H9 (cell line): Measurements from ENCODE around the gene CHTF8. TPM values are rescaled to one million over a fixed set of nuclear protein-coding genes. Genes with fewer than 3 reads are reported as not detected.

ENCODE experiments used
- DNase-seq: peaks from one replicate; pipeline ENCODE4 v3.0.0-alpha.2; 2017
- H2AFZ ChIP-seq: one replicate; pipeline ENCODE4 v1.6.1; 2013; ENCODE audit warnings: mild to moderate bottlenecking, low read length, control low read depth, moderate library complexity
- H2AK5ac ChIP-seq: 2 replicates; pipeline ENCODE4 v1.6.1; 2013; ENCODE audit warnings: low read length, control low read depth, mixed read lengths; ENCODE audit not compliant: insufficient read length
- H2BK120ac ChIP-seq: one replicate; pipeline ENCODE4 v1.6.1; 2013; ENCODE audit warnings: low read depth, mild to moderate bottlenecking, low read length, control low read depth, inconsistent platforms; ENCODE audit not compliant: poor library complexity, severe bottlenecking
- H2BK12ac ChIP-seq: 2 replicates; pipeline ENCODE4 v1.6.1; 2013; ENCODE audit warnings: low read length, control low read depth, mixed read lengths, low read depth; ENCODE audit not compliant: insufficient read length
- H2BK15ac ChIP-seq: 2 replicates; pipeline ENCODE4 v1.6.1; 2013; ENCODE audit warnings: low read depth, low read length, control low read depth
- H2BK20ac ChIP-seq: one replicate; pipeline ENCODE4 v1.6.1; 2013; ENCODE audit warnings: low read depth, mild to moderate bottlenecking, low read length, control low read depth, inconsistent platforms; ENCODE audit not compliant: poor library complexity, severe bottlenecking
- H2BK5ac ChIP-seq: 2 replicates; pipeline ENCODE4 v1.6.1; 2013; ENCODE audit warnings: low read length, control low read depth, mixed read lengths; ENCODE audit not compliant: insufficient read length
- H3K14ac ChIP-seq: 2 replicates; pipeline ENCODE4 v1.6.1; 2013; ENCODE audit warnings: low read length, control low read depth; ENCODE audit not compliant: insufficient read depth
- H3K18ac ChIP-seq: 2 replicates; pipeline ENCODE4 v1.6.1; 2013; ENCODE audit warnings: low read depth, mild to moderate bottlenecking, mixed read lengths, low read length, control low read depth; ENCODE audit not compliant: insufficient read length
- H3K23ac ChIP-seq: 2 replicates; pipeline ENCODE4 v1.6.1; 2013; ENCODE audit warnings: low read length, control low read depth, mixed read lengths, low read depth; ENCODE audit not compliant: insufficient read length
- H3K23me2 ChIP-seq: 2 replicates; pipeline ENCODE4 v1.6.1; 2013; ENCODE audit warnings: low read depth, mild to moderate bottlenecking, mixed read lengths, low read length, control low read depth; ENCODE audit not compliant: insufficient read length, poor library complexity, severe bottlenecking
- H3K27ac ChIP-seq: 2 replicates; pipeline ENCODE4 v1.5.1; 2013; ENCODE audit warnings: low read length, control low read depth, mixed read lengths, low read depth; ENCODE audit not compliant: insufficient read length
- H3K27me3 ChIP-seq: 2 replicates; pipeline ENCODE4 v1.6.1; 2013; ENCODE audit warnings: low read length, control low read depth, inconsistent platforms; ENCODE audit not compliant: insufficient read depth
- H3K4ac ChIP-seq: 2 replicates; pipeline ENCODE4 v1.6.1; 2013; ENCODE audit warnings: low read depth, mild to moderate bottlenecking, control low read depth, inconsistent platforms, low read length, moderate library complexity
- H3K4me1 ChIP-seq: 2 replicates; pipeline ENCODE4 v1.6.1; 2013; ENCODE audit warnings: low read length, control low read depth, inconsistent platforms; ENCODE audit not compliant: insufficient read depth
- H3K4me2 ChIP-seq: 2 replicates; pipeline ENCODE4 v1.6.1; 2013; ENCODE audit warnings: low read length, control low read depth, mixed read lengths; ENCODE audit not compliant: insufficient read length, insufficient read depth
- H3K56ac ChIP-seq: 2 replicates; pipeline ENCODE4 v1.6.1; 2013; ENCODE audit warnings: low read depth, mild to moderate bottlenecking, mixed read lengths, low read length, control low read depth; ENCODE audit not compliant: insufficient read length
- H3K79me1 ChIP-seq: 2 replicates; pipeline ENCODE4 v1.6.1; 2013; ENCODE audit warnings: low read depth, mild to moderate bottlenecking, moderate library complexity, low read length, control low read depth, inconsistent platforms; ENCODE audit not compliant: insufficient read depth, poor library complexity, severe bottlenecking
- H3K79me2 ChIP-seq: 2 replicates; pipeline ENCODE4 v1.6.1; 2013; ENCODE audit warnings: low read length, control low read depth, inconsistent platforms; ENCODE audit not compliant: insufficient read depth
- H3K9ac ChIP-seq: 2 replicates; pipeline ENCODE4 v1.6.1; 2013; ENCODE audit warnings: low read length, control low read depth, mixed read lengths; ENCODE audit not compliant: insufficient read length; ENCODE audit errors: extremely low read depth
- H3K9me3 ChIP-seq: one replicate; pipeline ENCODE4 v1.6.1; 2013; ENCODE audit warnings: low read depth, low read length, inconsistent platforms; ENCODE audit not compliant: control insufficient read depth
- H3T11ph ChIP-seq: one replicate; pipeline ENCODE4 v1.6.1; 2013; ENCODE audit warnings: mild to moderate bottlenecking, low read length, control low read depth, inconsistent platforms
- H4K20me1 ChIP-seq: one replicate; pipeline ENCODE4 v1.6.1; 2013; ENCODE audit not compliant: control insufficient read depth, insufficient read length, insufficient read depth
- H4K5ac ChIP-seq: 2 replicates; pipeline ENCODE4 v1.6.1; 2013; ENCODE audit warnings: low read depth, mild to moderate bottlenecking, mixed read lengths, low read length, control low read depth; ENCODE audit not compliant: insufficient read length
- H4K8ac ChIP-seq: replicated peaks from 2 replicates; pipeline ENCODE4 v1.6.1; 2013; ENCODE audit warnings: low read length, control low read depth, mixed read lengths, low read depth; ENCODE audit not compliant: insufficient read length
- H4K91ac ChIP-seq: 2 replicates; pipeline ENCODE4 v1.6.1; 2013; ENCODE audit warnings: low read depth, mild to moderate bottlenecking, moderate library complexity, mixed read lengths, low read length, control low read depth; ENCODE audit not compliant: insufficient read length
- H3K27ac Mint-ChIP-seq, 3 experiments: 2 replicates in 2 of 3; 3 replicates in 1 of 3; pipeline ENCODE4 v1.8.0; 2020 to 2021; ENCODE audit warnings: mixed read lengths in 3 of 3, mild to moderate bottlenecking in 1 of 3, moderate library complexity in 1 of 3
- H3K27me3 Mint-ChIP-seq: 2 replicates; pipeline ENCODE4 v1.8.0; 2021; ENCODE audit warnings: low read depth, mild to moderate bottlenecking, moderate library complexity, mixed read lengths
- H3K36me3 Mint-ChIP-seq, 3 experiments: 2 replicates in 2 of 3; 3 replicates in 1 of 3; pipeline ENCODE4 v1.8.0; 2020 to 2021; ENCODE audit warnings: low read depth in 3 of 3, mixed read lengths in 3 of 3; ENCODE audit not compliant: insufficient read depth in 1 of 3
- H3K4me1 Mint-ChIP-seq, 2 experiments: 2 replicates each; pipeline ENCODE4 v1.8.0; 2020; ENCODE audit warnings: mixed read lengths in 2 of 2
- H3K4me3 Mint-ChIP-seq, 2 experiments: 2 replicates in 1 of 2; 3 replicates in 1 of 2; pipeline ENCODE4 v1.8.0; 2020 to 2021; ENCODE audit warnings: mild to moderate bottlenecking in 2 of 2, mixed read lengths in 2 of 2, moderate library complexity in 1 of 2
- H3K9me3 Mint-ChIP-seq, 2 experiments: 2 replicates in 1 of 2; 3 replicates in 1 of 2; pipeline ENCODE4 v1.8.0; 2020; ENCODE audit warnings: mild to moderate bottlenecking in 2 of 2, mixed read lengths in 2 of 2, moderate library complexity in 1 of 2
- CTCF ChIP-seq: fragments of 200-600 bp; sonication (generic); conservative IDR thresholded peaks from 3 replicates; pipeline ENCODE4 v1.8.0; 2021; ENCODE audit warnings: antibody characterized with exemption, mild to moderate bottlenecking
- WGBS: extraction: QIAGEN DNeasy Blood & Tissue Kit; methylation state at CpG from one replicate; pipeline ENCODE4 v1.1.7; 2013; ENCODE audit warnings: missing lambda C conversion rate, low lambda C conversion rate, mixed read lengths; ENCODE audit not compliant: insufficient read length; ENCODE audit errors: extremely low coverage; 5-methylcytosine and 5-hydroxymethylcytosine counted together
- total RNA-seq: library from RNA; stranded (reverse); gene quantifications from 2 replicates; pipeline ENCODE4 v1.2.1, GENCODE V29; 2021

CHTF8 gene
- total RNA-seq, 1 experiment from 2014 or later, result 168 TPM

- Histone ChIP-seq H2BK5ac (no peak overlapping the region), H4K91ac (no peak overlapping the region), H2AFZ (no peak overlapping the region), H4K5ac (no peak overlapping the region), H3K4ac (no peak overlapping the region; the same call in 1 of the 2 replicates), H3K9me3 (no peaks in the 10 kb centered on the region), H4K8ac (no peak overlapping the region), H3T11ph (no peak overlapping the region), H3K27ac (peak overlapping the region; percentile 13), H3K27me3 (no peaks in the 10 kb centered on the region), H2AK5ac (no peak overlapping the region), H3K79me2 (no peaks in the 10 kb centered on the region), H3K56ac (no peak overlapping the region), H2BK12ac (no peak overlapping the region), H3K9ac (no peak overlapping the region), H2BK120ac (no peak overlapping the region), H3K23ac (no peak overlapping the region), H2BK20ac (no peak overlapping the region), H2BK15ac (no peak overlapping the region), H4K20me1 (no peaks in the 10 kb centered on the region), H3K23me2 (no peaks in the 10 kb centered on the region), H3K14ac (no peak overlapping the region), H3K79me1 (no peaks in the 10 kb centered on the region), H3K18ac (peak overlapping the region; percentile 46), H3K4me2 (peak overlapping the region; percentile 1), H3K4me1 (peaks cover 19% of the 10 kb centered on the region; the same call in 1 of the 2 replicates)
- H3K36me3 Mint-ChIP-seq, result 0 out of 7 replicates have a peak, but pooled peaks cover 0 to 2% (median 0%) of the 10 kb centered on the region in 3 experiments
- H3K27ac Mint-ChIP-seq, result peak overlapping the region in 2 of 3 experiments; percentile 90 to 93; a peak in 4 of 7 replicates
- no peak for TF ChIP-seq CTCF
- no CpG with 5 or more reads among the region's 10 CpGs for WGBS
- peaks cover 5% of the 10 kb centered on the region for H3K27me3 Mint-ChIP-seq
- peak overlapping the region in 1 of 2 experiments; percentile 61; a peak in 2 of 5 replicates for H3K4me3 Mint-ChIP-seq
- DNase-seq, result no peak
- peaks cover 41 to 49% of the 10 kb centered on the region in 2 experiments for H3K4me1 Mint-ChIP-seq
- no peaks in the 10 kb centered on the region for H3K9me3 Mint-ChIP-seq
Measured at GRCh38 chr16:69073181-69073702, 59.1 kb downstream of the CHTF8 start.
